ENCODE results near the gene MB21D2. TPM values are rescaled to one million over a fixed set of nuclear protein-coding genes. Genes with fewer than 3 reads are reported as not detected.

MB21D2 gene
- total RNA-seq, 1 experiment from 2014 or later = 2.8 TPM

GRCh38 chr3:192928016-192928415 lies 10.4 kb upstream of the MB21D2 start:
- H3K9me3 ChIP-seq (ENCODE audit: control insufficient read depth in 1 of 2, insufficient read depth in 1 of 2, low read depth in 1 of 2, low read length in 2 of 2) = no peaks in the 10 kb centered on the region
- intact Hi-C loops (cut with micrococcal nuclease) = no loop called here
- H2AFZ ChIP-seq (ENCODE audit: low read depth, low read length, poor library complexity, severe bottlenecking) = no peak overlapping the region
- no TSS peak for BruUV-seq (replicated peaks)
- no peaks in the 10 kb centered on the region for H3K27me3 ChIP-seq (ENCODE audit: insufficient read depth, low read length)
- no peak overlapping the region for H3K27ac ChIP-seq (ENCODE audit: low read depth, low read length)
- no peak for TF ChIP-seq SIN3A (IDR thresholded peaks at IDR 0.05; ENCODE audit: low read depth)
- TF ChIP-seq ZFX (IDR thresholded peaks at IDR 0.05) = no peak
- no peak for TF ChIP-seq RAD21 (IDR thresholded peaks at IDR 0.05; ENCODE audit: low read depth)
- no peak for TF ChIP-seq POLR2A (IDR thresholded peaks at IDR 0.05; ENCODE audit: borderline replicate concordance, extremely low read depth, insufficient read depth, insufficient read length)
- no peak for TF ChIP-seq ZNF274 (IDR thresholded peaks at IDR 0.05; ENCODE audit: low read depth, low read length)
- no peak for TF ChIP-seq ATF3 (IDR thresholded peaks at IDR 0.05)
- TF ChIP-seq POLR2AphosphoS5 (IDR thresholded peaks at IDR 0.05; ENCODE audit: low read depth, low read length) = no peak
- no peak for TF ChIP-seq YY1 (IDR thresholded peaks at IDR 0.05; ENCODE audit: extremely low read depth, insufficient replicate concordance, low read depth, low read length)
- no peak for TF ChIP-seq SRF (IDR thresholded peaks at IDR 0.05; ENCODE audit: low read depth)
- TF ChIP-seq CTCF (IDR thresholded peaks at IDR 0.05 in 2 of 3, conservative IDR thresholded peaks at IDR 0.05 in 1 of 3; ENCODE audit: borderline replicate concordance in 1 of 3, insufficient read depth in 1 of 3, low read depth in 2 of 3, low read length in 2 of 3) = no peak
- TF ChIP-seq TCF7L2 (IDR thresholded peaks at IDR 0.05; ENCODE audit: borderline replicate concordance, extremely low read depth, insufficient read depth, insufficient read length) = no peak
- TF ChIP-seq MAX (IDR thresholded peaks at IDR 0.05) = no peak
- no peak for TF ChIP-seq CEBPB (IDR thresholded peaks at IDR 0.05; ENCODE audit: low read depth)
- no peak for TF ChIP-seq FOSL1 (IDR thresholded peaks at IDR 0.05; ENCODE audit: low read depth)
- TF ChIP-seq ZBTB33 (IDR thresholded peaks at IDR 0.05; ENCODE audit: extremely low read depth, insufficient replicate concordance, low read length) = no peak
- no peak for TF ChIP-seq EZH2phosphoT487 (IDR thresholded peaks at IDR 0.05; ENCODE audit: borderline replicate concordance)
- TF ChIP-seq SP1 (IDR thresholded peaks at IDR 0.05; ENCODE audit: low read depth) = no peak
- no peak for TF ChIP-seq ELF1 (IDR thresholded peaks at IDR 0.05; ENCODE audit: borderline replicate concordance, low read depth)
- H3K9ac ChIP-seq (ENCODE audit: low read length) = no peak overlapping the region
- ChIA-PET RAD21 (ENCODE audit: low non-redundant PET in 1 of 2, low total read pairs in 2 of 2, uncharacterized antibody in 2 of 2, unreplicated experiment in 2 of 2) (no interaction called here), CTCF (no interaction called here), POLR2A (no interaction called here)
- H3K4me3 ChIP-seq (replicated peaks in 1 of 2; ENCODE audit: low read depth in 1 of 2, low read length in 2 of 2) = no peak overlapping the region
- no peaks in the 10 kb centered on the region for H3K4me1 ChIP-seq (ENCODE audit: control insufficient read depth in 1 of 2, insufficient read depth in 2 of 2, low read length in 2 of 2)
- H3K79me2 ChIP-seq (ENCODE audit: insufficient read depth, low read length) = no peaks in the 10 kb centered on the region
- no peaks in the 10 kb centered on the region for H3K9me2 ChIP-seq (ENCODE audit: insufficient read depth)
- H3K36me3 ChIP-seq (ENCODE audit: control insufficient read depth in 1 of 2, insufficient read depth in 2 of 2, low read length in 2 of 2) = no peaks in the 10 kb centered on the region
- H4K20me1 ChIP-seq (ENCODE audit: insufficient read depth) = no peaks in the 10 kb centered on the region
- ATAC-seq (no peak), DNase-seq (ENCODE audit: low read depth, low spot score) (no peak)
- no peak overlapping the region for H3K4me2 ChIP-seq (ENCODE audit: low read length)

Data from HCT116 (cell line).